Endothelial cell of umbilical vein (primary cell): ENCODE measurements around the gene KCNJ2. TPM values are rescaled to one million over a fixed set of nuclear protein-coding genes. Genes with fewer than 3 reads are reported as not detected.

Experiments
- BruUV-seq: library from RNA; stranded (reverse); fragments of 400-500 nt; replicated peaks from 2 replicates; lab custom pipeline; 2021; lab: Mats Ljungman, UMichigan
- CTCF ChIA-PET: fragments of 300-600, 350-600 bp; sonication (Branson Sonifier 250); formaldehyde crosslinking; loops from one replicate; lab custom pipeline; 2021; ENCODE audit warnings: antibody characterized with exemption, inconsistent platforms; lab: Charles Lee
- POLR2A ChIA-PET: fragments of 300-600, 350-600 bp; sonication (Branson Sonifier 250); formaldehyde crosslinking; loops from one replicate; lab custom pipeline; 2021; ENCODE audit warnings: antibody characterized with exemption, inconsistent platforms; lab: Charles Lee
- DNase-seq: peaks from one replicate; pipeline ENCODE4 v3.0.0-alpha.2; 2011; ENCODE audit warnings: low read depth, low spot score
- FAIRE-seq: peaks from 2 replicates; lab custom pipeline; 2011; peaks lifted over from hg19 to GRCh38; lab: Jason Lieb, UNC
- H2AFZ ChIP-seq: 2 replicates; pipeline ENCODE4 v1.6.0; 2012; ENCODE audit warnings: low read depth, low read length, control low read depth, inconsistent platforms
- H3K27ac ChIP-seq: 2 replicates; pipeline ENCODE4 v1.5.1; 2011; ENCODE audit warnings: low read depth, mild to moderate bottlenecking, control low read depth, low read length, moderate library complexity; ENCODE audit not compliant: insufficient read depth
- H3K27me3 ChIP-seq, 2 experiments: 2 replicates each; pipeline versions ENCODE4 v1.6.0 to v1.6.1; 2011; ENCODE audit warnings: low read length in 2 of 2, mixed read lengths in 1 of 2; ENCODE audit not compliant: control insufficient read depth in 2 of 2, insufficient read depth in 2 of 2
- H3K36me3 ChIP-seq, 2 experiments: 2 replicates in 1 of 2; 3 replicates in 1 of 2; pipeline ENCODE4 v1.5.1; 2011; ENCODE audit warnings: low read length in 2 of 2, mild to moderate bottlenecking in 1 of 2, moderate library complexity in 1 of 2; ENCODE audit not compliant: control insufficient read depth in 2 of 2, insufficient read depth in 2 of 2; ENCODE audit errors: extremely low read depth in 1 of 2
- H3K4me1 ChIP-seq: 3 replicates; pipeline ENCODE4 v1.5.1; 2011; ENCODE audit warnings: mild to moderate bottlenecking, low read length; ENCODE audit not compliant: control insufficient read depth, insufficient read depth; ENCODE audit errors: extremely low read depth
- H3K4me2 ChIP-seq: 2 replicates; pipeline ENCODE4 v1.6.1; 2011; ENCODE audit warnings: low read length, control low read depth, mixed read lengths; ENCODE audit not compliant: insufficient read depth
- H3K4me3 ChIP-seq, 3 experiments: fragments of 200-600 bp in 1 of 3; sonication (generic), shearing (Covaris generic) in 1 of 3; replicated peaks in 1 of 3; 2 replicates each; pipeline ENCODE4 v1.5.1; 2011 to 2016; ENCODE audit warnings: control low read depth in 3 of 3, low read length in 3 of 3, mild to moderate bottlenecking in 2 of 3, inconsistent platforms in 1 of 3, low read depth in 1 of 3, moderate library complexity in 1 of 3; ENCODE audit not compliant: insufficient read depth in 1 of 3
- H3K79me2 ChIP-seq: 2 replicates; pipeline ENCODE4 v1.6.0; 2012; ENCODE audit warnings: low read length, inconsistent platforms; ENCODE audit not compliant: control insufficient read depth, insufficient read depth
- H3K9ac ChIP-seq: replicated peaks from 2 replicates; pipeline ENCODE3; 2011; ENCODE audit warnings: low read length, control low read depth; ENCODE audit not compliant: insufficient read depth; ENCODE audit errors: extremely low read depth
- H3K9me1 ChIP-seq: replicated peaks from 3 replicates; pipeline ENCODE4 v1.6.0; 2011; ENCODE audit warnings: mild to moderate bottlenecking, low read length; ENCODE audit not compliant: control insufficient read depth, insufficient read depth; ENCODE audit errors: extremely low read depth
- H3K9me3 ChIP-seq: replicated peaks from 2 replicates; pipeline ENCODE4 v1.5.1; 2012; ENCODE audit warnings: low read length, inconsistent platforms; ENCODE audit not compliant: control insufficient read depth, insufficient read depth
- H4K20me1 ChIP-seq: replicated peaks from 2 replicates; pipeline ENCODE3; 2011; ENCODE audit warnings: mild to moderate bottlenecking, low read length; ENCODE audit not compliant: control insufficient read depth, insufficient read depth; ENCODE audit errors: extremely low read depth
- EZH2 ChIP-seq: IDR thresholded peaks from 2 replicates; pipeline ENCODE4 v1.6.1; 2012; ENCODE audit warnings: borderline replicate concordance, low read depth, mild to moderate bottlenecking, moderate library complexity, low read length, inconsistent platforms; ENCODE audit not compliant: severe bottlenecking
- FOS ChIP-seq: IDR thresholded peaks from 2 replicates; pipeline ENCODE4 v1.6.1; 2011; ENCODE audit warnings: mild to moderate bottlenecking, low read length, moderate library complexity, borderline replicate concordance; ENCODE audit not compliant: insufficient read depth
- GATA2 ChIP-seq: IDR thresholded peaks from 2 replicates; pipeline ENCODE4 v1.7.0; 2011; ENCODE audit warnings: low read depth, mild to moderate bottlenecking, moderate library complexity, mixed read lengths, low read length; ENCODE audit not compliant: insufficient read length, insufficient read depth
- JUN ChIP-seq: IDR thresholded peaks from 2 replicates; pipeline ENCODE4 v1.6.1; 2011; ENCODE audit warnings: borderline replicate concordance, low read depth; ENCODE audit not compliant: insufficient read length, insufficient read depth
- MYC ChIP-seq: IDR thresholded peaks from one replicate; pipeline ENCODE4 v1.6.1; 2011; ENCODE audit warnings: mild to moderate bottlenecking, low read depth, low read length
- POLR2A ChIP-seq: IDR thresholded peaks from 2 replicates; pipeline ENCODE4 v1.6.1; 2012; ENCODE audit warnings: low read depth, mild to moderate bottlenecking, control low read depth, low read length
- POLR2AphosphoS5 ChIP-seq: IDR thresholded peaks from 2 replicates; pipeline ENCODE4 v1.6.1; 2012; ENCODE audit warnings: low read depth, mild to moderate bottlenecking, control low read depth, low read length, moderate library complexity; ENCODE audit not compliant: insufficient read depth
- dilution Hi-C: fragments of 300-500 bp; cut with MboI; formaldehyde crosslinking; loops from one replicate; pipeline ENCODE4 v1.15.0; 2019; ENCODE audit warnings: low sequenced_read_pairs; ENCODE audit not compliant: extremely low pct_ligation_motif_present
- intact Hi-C: fragments of 100-400 bp; cut with micrococcal nuclease; formaldehyde crosslinking; loops from one replicate; pipeline ENCODE4 v1.10.0; 2022
- polyA plus RNA-seq, 4 experiments: library from polyadenylated mRNA; depleted of rRNA in 3 of 4; stranded (reverse) in 3 of 4; unstranded in 1 of 4; fragments of >200 nt; gene quantifications; 2 replicates each; pipeline versions ENCODE4 v1.2.1 to v1.2.3, GENCODE V29; 2011 to 2012; ENCODE audit warnings: missing spikeins in 1 of 4
- total RNA-seq: library from RNA; stranded (reverse); gene quantifications from 2 replicates; pipeline ENCODE4 v1.2.3, GENCODE V29; 2021
- TF ChIP-seq, protein P1 (sequence below), 2 donors: IDR thresholded peaks; 1 replicate in 1 of 2; 2 replicates in 1 of 2; pipeline ENCODE4 v1.5.1; 2011; ENCODE audit warnings: low read length in 2 of 2, mild to moderate bottlenecking in 2 of 2, moderate library complexity in 2 of 2, control low read depth in 1 of 2, inconsistent platforms in 1 of 2, low read depth in 1 of 2; ENCODE audit not compliant: insufficient read depth in 1 of 2; ENCODE audit errors: extremely low read depth in 1 of 2
- TF ChIP-seq, protein P2 (sequence below): IDR thresholded peaks from 2 replicates; pipeline ENCODE4 v1.6.1; 2011; ENCODE audit not compliant: insufficient read depth, insufficient read length

KCNJ2 gene
- total and polyA plus RNA-seq, 2 donors (not counting 3 experiments of a cell fraction or from before 2014, with no cell fraction given): 8.3 to 11.5 TPM

DNA sequence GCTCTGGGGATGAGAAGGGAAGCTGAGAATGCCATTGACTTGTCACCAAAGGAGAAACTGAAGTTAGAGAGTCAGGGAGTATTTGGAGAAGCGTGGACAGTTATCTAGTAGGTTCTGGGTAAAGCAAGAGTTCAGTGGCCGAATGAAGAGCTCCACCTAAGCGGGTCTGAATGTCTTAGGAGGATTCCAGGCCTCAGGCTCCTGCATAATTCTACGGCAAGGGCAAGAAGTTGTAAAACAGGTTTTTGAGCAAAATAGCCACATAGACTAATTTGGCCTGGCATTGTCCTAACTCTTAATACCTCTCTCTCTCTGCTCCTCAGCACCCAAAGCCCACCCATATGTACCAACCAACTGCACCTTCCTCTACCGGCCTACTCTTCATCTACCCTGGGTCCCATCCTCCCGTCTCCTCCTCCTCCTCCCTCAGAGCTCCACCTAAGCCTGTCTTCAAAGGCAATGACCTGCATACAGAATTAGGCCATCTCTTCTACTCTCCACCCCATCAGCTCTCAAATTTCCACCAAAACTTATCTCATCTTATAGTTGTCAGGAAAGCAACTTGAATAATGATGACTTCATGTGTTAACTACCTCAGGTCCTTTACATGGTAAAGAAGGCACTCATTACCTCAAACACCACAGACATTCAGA lies 42.0 kb upstream of the KCNJ2 start:
- intact Hi-C loops: no loop called here
- POLR2A ChIA-PET: no interaction called here
- FAIRE-seq (no peak), DNase-seq (no peak)
- H3K4me3 ChIP-seq: no peak overlapping the region
- peaks cover 14% of the 10 kb centered on the region for H3K4me1 ChIP-seq
- H3K9me1 ChIP-seq: no peaks in the 10 kb centered on the region
- H3K9me3 ChIP-seq: no peaks in the 10 kb centered on the region
- CTCF ChIA-PET: interaction anchor here (0.8 to 2.5 kb wide), 4 partner anchors 9 to 520 kb away, joined by 3 to 8 read pairs (median 4); no protein-coding TSS in a partner anchor
- no peak overlapping the region for H3K27ac ChIP-seq
- dilution Hi-C loops: no loop called here
- H4K20me1 ChIP-seq: no peaks in the 10 kb centered on the region
- no peak overlapping the region for H3K9ac ChIP-seq
- TF ChIP-seq MYC (no peak), POLR2A (no peak), EZH2 (no peak), JUN (no peak), GATA2 (no peak), POLR2AphosphoS5 (no peak), FOS (no peak)
- TF ChIP-seq, protein P1, sequence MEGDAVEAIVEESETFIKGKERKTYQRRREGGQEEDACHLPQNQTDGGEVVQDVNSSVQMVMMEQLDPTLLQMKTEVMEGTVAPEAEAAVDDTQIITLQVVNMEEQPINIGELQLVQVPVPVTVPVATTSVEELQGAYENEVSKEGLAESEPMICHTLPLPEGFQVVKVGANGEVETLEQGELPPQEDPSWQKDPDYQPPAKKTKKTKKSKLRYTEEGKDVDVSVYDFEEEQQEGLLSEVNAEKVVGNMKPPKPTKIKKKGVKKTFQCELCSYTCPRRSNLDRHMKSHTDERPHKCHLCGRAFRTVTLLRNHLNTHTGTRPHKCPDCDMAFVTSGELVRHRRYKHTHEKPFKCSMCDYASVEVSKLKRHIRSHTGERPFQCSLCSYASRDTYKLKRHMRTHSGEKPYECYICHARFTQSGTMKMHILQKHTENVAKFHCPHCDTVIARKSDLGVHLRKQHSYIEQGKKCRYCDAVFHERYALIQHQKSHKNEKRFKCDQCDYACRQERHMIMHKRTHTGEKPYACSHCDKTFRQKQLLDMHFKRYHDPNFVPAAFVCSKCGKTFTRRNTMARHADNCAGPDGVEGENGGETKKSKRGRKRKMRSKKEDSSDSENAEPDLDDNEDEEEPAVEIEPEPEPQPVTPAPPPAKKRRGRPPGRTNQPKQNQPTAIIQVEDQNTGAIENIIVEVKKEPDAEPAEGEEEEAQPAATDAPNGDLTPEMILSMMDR (IDR thresholded peaks at IDR 0.05; ENCODE audit: extremely low read depth in 1 of 2, insufficient read depth in 1 of 2, low read depth in 1 of 2, low read length in 2 of 2): no peak
- TF ChIP-seq, protein P2, sequence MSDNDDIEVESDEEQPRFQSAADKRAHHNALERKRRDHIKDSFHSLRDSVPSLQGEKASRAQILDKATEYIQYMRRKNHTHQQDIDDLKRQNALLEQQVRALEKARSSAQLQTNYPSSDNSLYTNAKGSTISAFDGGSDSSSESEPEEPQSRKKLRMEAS: no peak
- H3K79me2 ChIP-seq: no peaks in the 10 kb centered on the region
- no peaks in the 10 kb centered on the region for H3K36me3 ChIP-seq
- no peak overlapping the region for H3K4me2 ChIP-seq
- no peaks in the 10 kb centered on the region for H3K27me3 ChIP-seq
- no TSS peak for BruUV-seq
- no peak overlapping the region for H2AFZ ChIP-seq
